SU-DHL-6 (cell line): Measurements from ENCODE around the gene CRYBG1.

ENCODE experiments used
- H2AFZ ChIP-seq: fragments of 200-600 bp; sonication (generic); 2 replicates; pipeline ENCODE4 v1.6.1; 2014; ENCODE audit warnings: low read depth, mild to moderate bottlenecking, moderate library complexity, mixed read lengths, antibody characterized with exemption, low read length; ENCODE audit not compliant: severe bottlenecking
- H3F3A ChIP-seq: fragments of 200-600 bp; shearing (Covaris generic); 2 replicates; pipeline ENCODE4 v1.6.0; 2016; ENCODE audit warnings: antibody characterized with exemption, mild to moderate bottlenecking; ENCODE audit not compliant: insufficient read depth
- H3K27ac ChIP-seq: fragments of 200-600 bp; sonication (generic); 2 replicates; pipeline ENCODE4 v1.5.1; 2016; ENCODE audit warnings: low read depth, mild to moderate bottlenecking, low read length, moderate library complexity, mixed read lengths
- H3K27me3 ChIP-seq: fragments of 200-600 bp; sonication (generic), shearing (Covaris generic); 2 replicates; pipeline ENCODE4 v1.6.0; 2014; ENCODE audit warnings: mild to moderate bottlenecking, low read length
- H3K36me3 ChIP-seq: fragments of 200-600 bp; sonication (generic); 2 replicates; pipeline ENCODE4 v1.6.1; 2014; ENCODE audit warnings: mild to moderate bottlenecking, low read length, mixed read lengths
- H3K4me2 ChIP-seq: fragments of 300-600, 200-600 bp; shearing (Covaris generic), sonication (generic); 2 replicates; pipeline ENCODE4 v1.6.0; 2014; ENCODE audit warnings: low read length, low read depth, mild to moderate bottlenecking; ENCODE audit not compliant: poor library complexity, severe bottlenecking
- H3K4me3 ChIP-seq: fragments of 200-600 bp; sonication (generic); 2 replicates; pipeline ENCODE4 v1.5.1; 2014; ENCODE audit warnings: antibody characterized with exemption, low read length, mild to moderate bottlenecking, mixed read lengths; ENCODE audit not compliant: insufficient read depth, poor library complexity, severe bottlenecking
- H3K79me2 ChIP-seq: fragments of 200-600 bp; sonication (generic); 2 replicates; pipeline ENCODE4 v1.6.1; 2014; ENCODE audit warnings: mild to moderate bottlenecking, low read length, moderate library complexity; ENCODE audit not compliant: insufficient read depth
- H3K9ac ChIP-seq: fragments of 200-600 bp; sonication (generic); 2 replicates; pipeline ENCODE4 v1.7.0; 2014; ENCODE audit warnings: mild to moderate bottlenecking, low read length
- H3K9me2 ChIP-seq: fragments of 200-600 bp; sonication (generic); replicated peaks from 2 replicates; pipeline ENCODE4 v1.6.1; 2014; ENCODE audit warnings: low read length; ENCODE audit not compliant: insufficient read depth
- H3K9me3 ChIP-seq: fragments of 200-600 bp; sonication (generic); 2 replicates; pipeline ENCODE4 v1.6.1; 2014; ENCODE audit warnings: low read length, mixed read lengths; ENCODE audit not compliant: insufficient read depth
- H4K20me1 ChIP-seq: fragments of 200-600 bp; sonication (generic); 2 replicates; pipeline ENCODE4 v1.6.1; 2014; ENCODE audit warnings: low read depth, mild to moderate bottlenecking, antibody characterized with exemption, low read length, moderate library complexity, mixed read lengths
- CTCF ChIP-seq: fragments of 200-600 bp; sonication (generic); IDR thresholded peaks from one replicate; pipeline ENCODE4 v1.5.1; 2017; ENCODE audit warnings: antibody characterized with exemption, mild to moderate bottlenecking, low read length, moderate library complexity; ENCODE audit not compliant: insufficient read depth, poor library complexity, severe bottlenecking
- EZH2phosphoT487 ChIP-seq: fragments of 200-600 bp; sonication (generic), shearing (Covaris generic); conservative IDR thresholded peaks from 2 replicates; pipeline ENCODE4 v1.6.1; 2018; ENCODE audit warnings: mild to moderate bottlenecking, antibody characterized with exemption, low read length, moderate library complexity, mixed read lengths

CRYBG1 gene

GRCh38 chr6:106470811-106471210 lies 110.3 kb downstream of the CRYBG1 start:
- H3K27me3 ChIP-seq, result no peaks in the 10 kb centered on the region
- H3K27ac ChIP-seq, result no peak overlapping the region
- H3K9ac ChIP-seq, result no peak overlapping the region
- no peaks in the 10 kb centered on the region for H3F3A ChIP-seq
- H3K9me2 ChIP-seq, result no peaks in the 10 kb centered on the region
- no peaks in the 10 kb centered on the region for H3K36me3 ChIP-seq
- H4K20me1 ChIP-seq, result no peaks in the 10 kb centered on the region
- H3K9me3 ChIP-seq, result no peaks in the 10 kb centered on the region
- H3K79me2 ChIP-seq, result no peaks in the 10 kb centered on the region
- no peak overlapping the region for H3K4me3 ChIP-seq
- no peak overlapping the region for H2AFZ ChIP-seq
- H3K4me2 ChIP-seq, result no peak overlapping the region
- TF ChIP-seq CTCF (no peak), EZH2phosphoT487 (no peak)

GRCh38 chr6:106473812-106474211 lies 113.3 kb downstream of the CRYBG1 start:
- Histone ChIP-seq H3K27ac (no peak overlapping the region), H3K4me3 (no peak overlapping the region), H2AFZ (no peak overlapping the region), H3K27me3 (no peaks in the 10 kb centered on the region), H3K9ac (no peak overlapping the region), H3K36me3 (no peaks in the 10 kb centered on the region), H4K20me1 (no peaks in the 10 kb centered on the region), H3F3A (no peaks in the 10 kb centered on the region), H3K79me2 (no peaks in the 10 kb centered on the region), H3K9me3 (no peaks in the 10 kb centered on the region), H3K4me2 (no peak overlapping the region), H3K9me2 (no peaks in the 10 kb centered on the region)
- TF ChIP-seq CTCF (no peak), EZH2phosphoT487 (no peak)

- TF ChIP-seq EZH2phosphoT487 (no peak), CTCF (no peak)
- Histone ChIP-seq H3F3A (no peaks in the 10 kb centered on the region), H2AFZ (no peak overlapping the region), H3K27ac (no peak overlapping the region), H3K79me2 (no peaks in the 10 kb centered on the region), H3K36me3 (no peaks in the 10 kb centered on the region), H3K27me3 (no peaks in the 10 kb centered on the region), H3K9me2 (no peaks in the 10 kb centered on the region), H4K20me1 (no peaks in the 10 kb centered on the region), H3K4me2 (no peak overlapping the region), H3K4me3 (no peak overlapping the region), H3K9me3 (no peaks in the 10 kb centered on the region), H3K9ac (no peak overlapping the region)
Measured at GRCh38 chr6:106474466-106474865, 113.9 kb downstream of the CRYBG1 start.

- Histone ChIP-seq H3K27ac (no peak overlapping the region), H4K20me1 (no peaks in the 10 kb centered on the region), H3K9me3 (no peaks in the 10 kb centered on the region), H3K4me2 (no peak overlapping the region), H2AFZ (no peak overlapping the region), H3K36me3 (no peaks in the 10 kb centered on the region), H3K9ac (no peak overlapping the region), H3K4me3 (no peak overlapping the region), H3K9me2 (no peaks in the 10 kb centered on the region), H3K79me2 (no peaks in the 10 kb centered on the region), H3K27me3 (no peaks in the 10 kb centered on the region), H3F3A (no peaks in the 10 kb centered on the region)
- no peak for TF ChIP-seq EZH2phosphoT487
- TF ChIP-seq CTCF, result no peak
Measured at GRCh38 chr6:106475284-106475683, 114.8 kb downstream of the CRYBG1 start.
